Airway epithelial cell (primary cell): ENCODE results near the gene RMRP. TPM values are rescaled to one million over a fixed set of nuclear protein-coding genes. Genes with fewer than 3 reads are reported as not detected.

Experiments
- total RNA-seq: library from RNA; depleted of rRNA; stranded (reverse); fragments of >200 nt; gene quantifications from 2 replicates; pipeline ENCODE4 v1.2.3, GENCODE V29; 2015

Gene RMRP
- total RNA-seq = 4,407 and 7,542 TPM in 2 replicates

GRCh38 chr9:35657546-35658136 is at the start of gene RMRP:
Gene RMRP (minus strand): TSS chr9:35658019.

GRCh38 chr9:35689542-35690293 is 31.9 kb upstream of the RMRP start, which contains the start of gene TPM2:
Gene TPM2 (minus strand): TSS chr9:35689925. CDS start chr9:35689817, 108 bp downstream.

GRCh38 chr9:35673132-35674024 is 15.6 kb upstream of the RMRP start, which contains the start of gene CA9:
Gene CA9 (plus strand): TSS chr9:35673928. CDS start chr9:35673960, 32 bp downstream.

DNA sequence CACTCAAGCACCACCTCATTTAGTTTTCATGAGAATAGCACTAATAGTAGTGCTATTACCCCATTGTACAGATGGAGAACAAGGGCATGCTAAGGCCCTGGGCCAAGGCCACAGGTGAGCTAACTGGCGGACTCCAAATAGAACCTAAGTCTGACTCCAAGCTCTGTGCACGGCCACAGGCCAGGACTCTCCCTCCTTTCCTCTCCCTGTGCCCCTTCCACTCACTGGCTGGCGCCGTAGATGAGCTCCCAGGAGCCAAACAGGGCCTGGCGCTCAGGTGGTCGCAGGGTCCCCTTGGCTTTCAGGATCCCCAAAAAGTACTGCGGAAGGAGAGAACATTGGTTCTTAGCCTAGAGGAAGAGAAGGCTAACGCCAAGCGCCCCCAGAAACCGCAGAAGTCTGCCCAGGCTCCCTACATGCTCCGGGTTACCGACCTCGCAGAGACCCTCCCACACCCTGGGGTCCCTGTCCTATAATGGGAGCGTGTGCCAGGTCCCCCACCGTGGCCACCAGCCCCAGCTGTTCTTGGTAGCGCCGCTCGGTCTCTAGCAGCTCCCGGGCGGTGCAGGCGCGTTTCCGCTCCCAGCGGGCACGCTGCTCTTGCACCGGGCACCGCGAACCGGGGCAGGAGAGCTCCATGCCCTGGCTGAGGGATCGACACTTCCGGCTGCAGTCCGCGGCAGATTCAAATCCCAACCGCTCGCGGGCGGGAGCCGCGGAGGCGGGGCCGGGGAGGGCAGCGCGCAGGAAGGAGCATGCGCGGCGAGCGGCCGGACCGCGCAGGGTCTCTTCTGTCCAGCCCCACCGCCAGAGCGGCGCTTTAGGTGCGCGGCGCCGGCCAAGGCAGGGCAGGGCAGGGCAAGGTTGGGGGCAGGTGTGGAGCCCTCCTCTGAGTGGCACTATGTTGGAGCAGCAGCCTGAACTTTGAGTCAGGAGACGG is 7.0 kb upstream of the RMRP start, which contains the start of gene ARHGEF39:
Gene ARHGEF39, minus strand, starts transcription at position 665 of the 940 bp plus-strand sequence. Its CDS starts 26 bp downstream, at position 639.

DNA sequence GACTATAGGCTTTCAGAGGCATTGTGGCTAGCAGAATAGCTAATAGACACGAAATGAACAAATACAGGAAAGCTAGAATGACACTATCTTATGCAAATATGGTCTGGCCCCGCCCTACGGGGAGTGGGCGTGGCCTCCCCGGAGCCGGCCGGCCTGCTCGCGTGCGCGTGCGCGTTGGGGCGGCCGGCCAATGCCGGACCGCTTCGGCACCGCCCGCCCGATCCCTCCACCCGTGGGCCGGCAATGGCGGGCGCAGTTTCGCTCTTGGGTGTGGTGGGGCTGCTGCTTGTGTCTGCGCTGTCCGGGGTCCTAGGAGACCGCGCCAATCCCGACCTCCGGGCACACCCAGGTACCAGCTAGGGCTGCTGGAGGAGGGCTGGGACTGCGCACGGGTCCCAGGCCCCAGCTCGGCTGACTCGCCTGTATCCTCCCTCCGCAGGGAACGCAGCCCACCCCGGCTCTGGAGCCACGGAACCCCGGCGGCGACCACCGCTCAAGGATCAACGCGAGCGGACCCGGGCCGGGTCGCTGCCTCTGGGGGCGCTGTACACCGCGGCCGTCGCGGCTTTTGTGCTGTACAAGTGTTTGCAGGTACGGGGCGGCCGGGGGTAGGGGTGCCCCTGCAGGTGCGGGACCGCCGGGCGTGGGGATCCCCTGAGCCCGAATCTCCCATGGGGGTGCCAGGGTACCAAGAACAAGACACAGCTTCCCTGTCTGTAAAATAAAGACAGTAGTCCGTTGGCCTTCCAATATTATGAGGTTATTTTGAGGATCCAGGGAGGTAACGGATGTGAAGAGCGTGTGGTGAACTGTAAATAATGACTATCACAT is 533 bp upstream of the RMRP start, which contains the start of gene CCDC107:
Gene CCDC107, plus strand, starts transcription at position 156 of the 831 bp plus-strand sequence. Its CDS starts 88 bp downstream, at position 244.

GRCh38 chr9:35650341-35651158 is 7.3 kb downstream of the RMRP start, which contains the start of gene SIT1:
Gene SIT1 (minus strand): TSS chr9:35650931. CDS start chr9:35650853, 78 bp downstream.

GRCh38 chr9:35618325-35618727 is 39.5 kb downstream of the RMRP start, which contains the start of gene CD72:
Gene CD72 (minus strand): TSS chr9:35618413. CDS start chr9:35618303, 110 bp downstream.

Other genes with a start within 250 kb of the RMRP start
- 10.3 and 14.2 TPM in 2 replicates for gene RUSC2, start 167.9 kb downstream of the RMRP start, total RNA-seq
- 10.0 and 16.8 TPM in 2 replicates for gene TESK1, start 52.8 kb downstream of the RMRP start, total RNA-seq
- gene CD72, start 39.6 kb downstream of the RMRP start, total RNA-seq = 0.56 TPM in 1 of 2 replicates, not detected in the other
- not detected in 2 replicates for gene SIT1, start 7.1 kb downstream of the RMRP start, total RNA-seq
- 8.7 and 13.0 TPM in 2 replicates for gene CCDC107, start 273 bp upstream of the RMRP start, total RNA-seq
- gene ARHGEF39, start 7.2 kb upstream of the RMRP start, total RNA-seq = 5.5 and 6.5 TPM in 2 replicates
- gene CA9, start 15.9 kb upstream of the RMRP start, total RNA-seq = 39.5 and 44.6 TPM in 2 replicates
- 256 and 320 TPM in 2 replicates for gene TPM2, start 31.9 kb upstream of the RMRP start, total RNA-seq
- 102 and 136 TPM in 2 replicates for gene TLN1, start 74.2 kb upstream of the RMRP start, total RNA-seq
- gene CREB3, start 74.6 kb upstream of the RMRP start, total RNA-seq = 41.8 and 47.8 TPM in 2 replicates
- 22.4 and 23.6 TPM in 2 replicates for gene GBA2, start 91.2 kb upstream of the RMRP start, total RNA-seq
- gene RGP1, start 91.3 kb upstream of the RMRP start, total RNA-seq = 14.4 and 17.4 TPM in 2 replicates
- not detected in 2 replicates for gene MSMP, start 96.3 kb upstream of the RMRP start, total RNA-seq
- 4.0 and 12.5 TPM in 2 replicates for gene NPR2, start 133.6 kb upstream of the RMRP start, total RNA-seq
- not detected in 2 replicates for gene SPAG8, start 154.2 kb upstream of the RMRP start, total RNA-seq
- 19.9 and 24.8 TPM in 2 replicates for gene HINT2, start 157.0 kb upstream of the RMRP start, total RNA-seq
- not detected in 2 replicates for gene FAM221B, start 170.7 kb upstream of the RMRP start, total RNA-seq
- 4.5 and 5.7 TPM in 2 replicates for gene TMEM8B, start 171.2 kb upstream of the RMRP start, total RNA-seq
- not detected in 2 replicates for gene OR13J1, start 212.4 kb upstream of the RMRP start, total RNA-seq
- gene HRCT1, start 248.2 kb upstream of the RMRP start, total RNA-seq = 1.1 TPM in 1 of 2 replicates, not detected in the other